HG02943 (cell line): ENCODE results near the gene ARFRP1.
"Not testable (repeated sequence)": the region's sequence is repeated elsewhere in the genome, so short reads cannot be mapped to it uniquely, and the experiment has no call there.

Source experiments
- ATAC-seq: cut with Tn5 transposase; IDR thresholded peaks from one replicate; pipeline ENCODE4 v1.9.1; 2021; ENCODE audit warnings: mild to moderate bottlenecking, low read depth, moderate library complexity; ENCODE audit not compliant: unreplicated experiment

Gene ARFRP1

DNA sequence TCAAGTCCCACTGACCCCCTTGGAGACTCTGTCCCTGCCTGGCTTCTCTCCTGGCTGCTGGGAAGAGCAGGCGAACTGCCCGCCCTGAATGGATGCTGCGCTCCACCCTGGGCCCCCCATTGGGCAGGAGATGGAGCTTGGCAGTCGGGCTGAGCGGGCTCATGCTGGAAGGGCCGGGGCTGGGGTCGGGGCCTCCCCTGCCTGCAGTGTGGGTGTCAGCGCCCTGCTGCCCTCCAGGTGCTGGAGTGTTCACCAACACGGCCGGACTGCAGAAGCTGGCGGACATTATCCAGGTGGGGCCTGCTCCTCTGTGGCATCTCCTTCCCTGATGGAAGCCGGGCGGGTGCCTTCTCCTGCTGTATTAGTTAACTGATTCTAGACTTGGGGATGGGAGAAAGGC lies 27.3 kb downstream of the ARFRP1 start:
- ATAC-seq, result no peak

DNA sequence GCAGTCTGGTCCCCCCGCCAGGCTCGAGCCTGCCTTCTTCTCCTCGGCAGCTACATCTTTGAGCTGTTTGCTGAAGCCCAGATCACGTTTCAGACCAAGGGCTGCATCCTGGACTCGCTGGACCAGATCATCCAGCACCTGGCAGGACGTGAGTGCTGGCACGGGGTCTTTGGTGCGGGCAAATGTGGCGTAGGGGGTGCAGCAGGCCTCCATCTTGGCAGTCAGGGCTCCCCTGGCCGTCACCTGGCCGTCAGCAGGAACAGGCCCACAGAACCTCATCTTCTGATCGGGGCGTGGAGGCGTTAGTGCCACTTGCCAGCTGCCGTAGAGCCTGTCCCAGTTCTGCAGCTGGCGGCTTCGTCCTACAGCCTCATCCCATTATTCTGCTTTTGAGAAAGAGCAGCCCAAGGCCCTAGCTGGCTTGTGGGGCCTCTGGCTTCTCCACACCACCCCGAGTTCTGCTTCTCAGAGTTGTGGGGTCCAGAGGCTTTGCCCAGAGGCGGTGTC lies 27.9 kb downstream of the ARFRP1 start:
- ATAC-seq, result no peak

DNA sequence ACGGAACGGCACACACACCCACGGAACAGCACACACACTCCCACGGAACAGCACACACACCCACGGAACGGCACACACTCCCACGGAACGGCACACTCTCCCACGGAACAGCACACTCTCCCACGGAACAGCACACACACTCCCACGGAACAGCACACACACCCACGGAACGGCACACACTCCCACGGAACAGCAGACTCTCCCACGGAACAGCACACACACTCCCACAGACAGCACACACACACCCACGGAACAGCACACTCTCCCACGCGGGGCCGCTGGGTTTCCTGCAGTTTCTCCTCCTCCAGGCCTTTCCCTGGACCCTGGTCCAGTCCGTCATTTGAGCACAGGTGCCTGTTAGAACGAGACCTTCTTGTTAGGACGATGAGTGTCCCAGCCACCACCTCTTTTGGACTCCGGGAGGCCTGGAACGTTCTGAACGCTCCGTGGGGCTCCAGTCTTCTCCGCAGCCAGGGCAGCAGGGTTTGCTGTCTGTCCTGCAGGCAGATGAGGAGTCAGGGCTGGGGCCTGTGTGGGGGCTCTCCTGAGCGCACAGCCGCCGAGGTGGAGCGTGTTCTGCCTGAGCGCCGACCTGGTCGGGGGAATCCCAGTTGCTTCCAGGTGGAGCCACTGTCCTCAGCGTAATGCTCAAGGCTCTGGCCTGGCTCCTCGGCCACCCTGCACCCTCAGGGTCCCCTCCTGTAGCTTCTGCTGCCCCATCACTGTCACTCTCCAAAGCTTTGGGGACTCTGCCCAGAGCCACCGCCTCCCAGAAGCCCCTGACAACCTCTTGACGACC lies 28.9 kb downstream of the ARFRP1 start:
- ATAC-seq, result no peak

DNA sequence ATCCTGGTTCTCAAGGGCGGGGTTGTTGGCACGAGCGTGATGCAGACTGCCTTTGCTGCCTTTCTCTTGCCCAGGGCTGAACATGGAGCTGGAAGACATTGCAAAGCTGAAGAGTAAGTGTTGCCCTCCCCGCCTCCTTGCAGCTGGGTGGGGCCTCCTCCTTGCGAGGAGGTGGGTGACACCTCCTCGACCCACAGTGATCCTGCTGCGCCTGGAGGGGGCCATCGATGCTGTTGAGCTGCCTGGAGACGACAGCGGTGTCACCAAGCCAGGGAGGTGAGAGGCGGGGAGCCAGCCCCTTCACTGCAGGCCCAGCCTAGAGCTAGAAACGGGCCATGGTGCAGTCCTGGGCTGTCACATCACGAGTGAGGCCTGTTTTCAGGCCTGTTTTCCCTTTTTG lies 29.7 kb downstream of the ARFRP1 start:
- no peak for ATAC-seq

DNA sequence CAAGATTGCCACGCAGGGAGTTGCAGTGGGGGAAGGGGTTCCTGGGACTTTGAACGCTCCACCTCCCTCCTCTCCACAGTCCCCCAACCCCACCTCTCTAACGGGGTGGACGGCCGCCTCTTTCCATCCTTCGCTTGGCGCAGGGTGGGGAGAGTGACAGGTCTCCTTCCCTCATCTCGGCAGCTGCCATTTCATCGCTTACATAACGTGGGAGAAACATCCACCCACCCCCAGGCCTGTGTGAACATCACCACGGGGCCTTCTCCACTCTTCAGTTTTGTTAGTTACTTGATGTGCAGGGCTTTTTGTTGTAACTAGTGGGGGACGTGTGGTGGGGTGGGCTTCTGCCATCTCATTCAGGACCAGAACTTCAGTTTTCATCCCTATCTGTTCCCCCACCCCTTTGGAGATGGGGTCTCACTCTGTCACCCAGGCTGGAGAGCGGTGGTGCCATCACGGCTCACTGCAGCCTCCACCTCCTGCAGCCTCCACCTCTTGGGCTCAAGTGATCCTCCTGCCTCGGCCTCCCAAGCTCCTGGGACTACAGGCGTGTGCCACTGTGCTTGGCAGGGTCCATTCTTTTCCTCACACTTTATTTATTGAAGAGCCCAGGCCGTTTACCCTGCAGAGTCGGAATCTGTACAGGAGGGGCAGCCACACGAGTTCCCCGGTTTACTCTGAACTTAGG lies 32.0 kb downstream of the ARFRP1 start:
- no peak for ATAC-seq

DNA sequence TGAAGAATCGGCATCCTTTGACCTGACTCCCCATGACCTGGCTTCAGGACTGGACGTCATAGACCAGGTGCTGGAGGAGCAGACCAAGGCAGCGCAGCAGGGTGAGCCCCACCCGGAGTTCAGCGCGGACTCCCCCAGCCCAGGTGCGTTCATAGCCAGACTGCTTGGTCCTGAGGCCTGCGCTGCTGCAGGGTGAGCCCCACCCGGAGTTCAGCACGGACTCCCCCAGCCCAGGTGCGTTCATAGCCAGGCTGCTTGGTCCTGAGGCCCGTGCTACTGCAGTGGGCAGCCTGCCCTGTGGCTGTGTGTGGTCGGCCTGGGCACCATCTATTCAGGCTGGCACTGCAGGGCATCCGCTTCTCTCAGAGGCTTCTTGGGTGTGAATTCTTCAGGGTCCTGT lies 33.8 kb downstream of the ARFRP1 start:
- ATAC-seq, result no peak

DNA sequence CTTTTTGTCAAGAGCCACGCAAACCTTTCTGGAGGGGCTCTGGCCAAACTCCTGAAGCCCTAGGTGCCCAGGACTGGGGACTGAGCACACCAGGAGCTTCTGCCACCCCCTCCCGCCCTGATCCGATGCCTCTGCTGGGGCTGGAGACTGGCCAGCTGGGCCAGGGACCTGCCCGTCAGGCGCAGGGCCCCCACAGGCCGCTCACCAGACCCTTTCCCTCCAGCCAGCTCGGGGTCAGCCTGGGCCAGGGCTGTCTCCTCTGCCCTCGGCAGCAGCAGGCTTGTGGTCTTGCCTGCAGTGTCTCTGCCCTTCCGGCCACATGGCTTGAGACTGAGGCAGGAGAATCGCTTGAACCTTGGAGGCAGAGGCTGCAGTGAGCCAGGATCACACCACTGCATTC lies 35.1 kb downstream of the ARFRP1 start:
- no peak for ATAC-seq

DNA sequence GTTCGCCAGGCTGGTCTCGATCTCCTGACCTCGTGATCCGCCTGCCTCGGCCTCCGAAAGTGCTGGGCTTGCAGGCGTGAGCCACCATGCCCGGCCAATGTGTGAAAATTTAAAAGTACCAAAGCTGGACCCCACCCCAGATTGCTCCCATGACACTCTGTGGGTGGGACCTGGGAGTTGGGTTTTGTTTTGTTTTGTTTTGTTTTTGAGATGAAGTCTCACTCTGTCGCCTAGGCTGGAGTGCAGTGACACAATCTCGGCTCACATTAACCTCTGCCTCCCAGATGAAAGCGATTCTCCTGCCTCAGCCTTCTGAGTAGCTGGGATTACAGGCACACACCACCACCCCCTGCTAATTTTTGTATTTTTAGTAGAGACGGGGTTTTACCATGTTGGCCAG lies 36.1 kb downstream of the ARFRP1 start:
- ATAC-seq, result not testable (repeated sequence)

DNA sequence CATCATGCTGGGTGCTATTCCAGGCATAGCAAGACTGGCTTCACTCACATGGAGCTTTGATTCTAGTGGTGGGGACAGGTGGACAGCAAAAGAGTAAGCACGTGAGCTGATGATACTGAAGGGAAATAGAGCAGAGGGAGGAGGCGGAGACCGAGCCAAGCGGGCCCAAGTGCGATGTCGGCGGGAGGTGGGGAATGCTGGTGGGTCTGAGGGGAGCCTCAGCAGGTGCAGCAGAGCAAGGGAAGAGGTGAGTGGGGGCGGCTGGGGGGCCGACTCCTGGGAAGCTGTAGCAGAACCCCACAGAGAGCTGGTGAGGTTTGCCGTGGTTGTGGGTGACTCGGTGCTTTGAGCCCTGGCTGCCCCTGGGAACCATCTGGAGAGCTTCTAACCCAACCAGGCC lies 39.4 kb downstream of the ARFRP1 start:
- ATAC-seq, result no peak

DNA sequence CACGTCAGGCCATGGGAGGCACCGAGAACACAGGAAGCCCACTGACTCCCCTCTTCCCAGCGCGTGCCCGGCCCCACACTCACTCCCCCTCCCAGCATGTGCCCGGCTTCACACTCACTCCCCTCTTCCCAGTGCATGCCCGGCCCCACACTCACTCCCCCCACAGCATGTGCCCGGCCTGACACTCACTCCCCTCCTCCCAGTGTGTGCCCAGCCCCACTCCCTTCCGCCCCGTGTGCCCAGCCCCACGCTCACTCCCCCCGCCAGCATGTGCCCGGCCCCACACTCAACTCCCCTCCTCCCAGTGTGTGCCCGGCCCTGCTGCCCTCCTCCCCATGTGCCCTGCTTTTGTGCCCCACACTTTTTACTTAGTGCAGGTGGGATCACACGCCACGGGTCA lies 39.9 kb downstream of the ARFRP1 start:
- ATAC-seq, result no peak

DNA sequence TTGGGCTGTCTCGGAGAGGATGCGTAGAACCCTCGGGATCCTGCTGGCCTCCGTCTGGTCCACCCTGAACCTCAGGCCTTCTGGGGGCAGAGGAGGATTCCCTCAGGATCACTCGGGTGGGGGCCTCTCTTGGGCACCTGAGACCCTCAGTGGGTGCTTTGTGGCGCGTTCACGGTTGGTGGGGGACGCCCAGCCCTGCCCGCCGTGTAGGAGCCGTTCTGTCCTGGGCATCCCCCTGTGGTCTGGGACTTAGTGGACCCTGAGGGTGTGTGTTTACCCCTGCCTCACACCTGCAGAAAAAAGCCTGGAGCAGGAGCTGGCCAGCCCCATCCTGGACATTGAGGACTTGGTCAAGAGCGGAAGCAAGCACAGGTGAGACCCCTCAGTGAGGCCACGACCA lies 42.1 kb downstream of the ARFRP1 start:
- no peak for ATAC-seq

DNA sequence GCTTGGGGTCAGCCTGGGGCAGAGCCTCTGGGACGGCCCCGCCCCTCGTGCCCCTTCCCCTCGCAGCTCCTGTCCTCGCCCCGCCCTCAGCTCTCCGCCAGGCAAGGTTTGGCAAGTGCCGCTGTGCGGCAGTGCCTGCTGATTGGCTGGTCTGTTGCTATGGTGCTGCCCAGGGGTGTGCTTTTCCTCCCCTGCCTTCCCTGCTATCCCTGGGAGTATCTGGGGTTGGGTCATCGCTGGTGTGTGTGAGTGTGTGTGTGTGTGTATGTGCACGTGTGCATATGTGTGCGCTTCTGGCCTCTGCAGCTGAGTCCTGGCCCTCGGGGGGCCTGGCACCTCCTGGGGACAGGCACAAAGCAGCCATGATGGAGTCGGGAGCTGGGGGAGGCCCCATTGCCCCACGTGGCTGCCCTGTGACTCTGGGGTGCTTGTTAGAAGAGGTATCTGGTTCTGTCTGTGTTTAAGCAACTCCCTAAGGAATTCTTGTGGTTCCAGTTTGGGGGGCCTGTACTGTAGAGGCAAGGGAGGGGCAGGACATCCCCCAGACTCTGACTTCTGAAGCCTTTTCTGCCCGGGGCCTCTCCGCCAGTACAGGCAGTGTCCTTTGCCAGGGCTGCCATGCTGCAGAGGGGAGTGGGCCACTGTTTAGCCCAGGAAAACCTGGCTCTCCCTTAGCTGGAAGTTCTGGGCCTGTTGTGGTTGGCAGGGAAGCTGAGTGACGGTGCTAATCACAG lies 42.7 kb downstream of the ARFRP1 start:
- ATAC-seq, result no peak

DNA sequence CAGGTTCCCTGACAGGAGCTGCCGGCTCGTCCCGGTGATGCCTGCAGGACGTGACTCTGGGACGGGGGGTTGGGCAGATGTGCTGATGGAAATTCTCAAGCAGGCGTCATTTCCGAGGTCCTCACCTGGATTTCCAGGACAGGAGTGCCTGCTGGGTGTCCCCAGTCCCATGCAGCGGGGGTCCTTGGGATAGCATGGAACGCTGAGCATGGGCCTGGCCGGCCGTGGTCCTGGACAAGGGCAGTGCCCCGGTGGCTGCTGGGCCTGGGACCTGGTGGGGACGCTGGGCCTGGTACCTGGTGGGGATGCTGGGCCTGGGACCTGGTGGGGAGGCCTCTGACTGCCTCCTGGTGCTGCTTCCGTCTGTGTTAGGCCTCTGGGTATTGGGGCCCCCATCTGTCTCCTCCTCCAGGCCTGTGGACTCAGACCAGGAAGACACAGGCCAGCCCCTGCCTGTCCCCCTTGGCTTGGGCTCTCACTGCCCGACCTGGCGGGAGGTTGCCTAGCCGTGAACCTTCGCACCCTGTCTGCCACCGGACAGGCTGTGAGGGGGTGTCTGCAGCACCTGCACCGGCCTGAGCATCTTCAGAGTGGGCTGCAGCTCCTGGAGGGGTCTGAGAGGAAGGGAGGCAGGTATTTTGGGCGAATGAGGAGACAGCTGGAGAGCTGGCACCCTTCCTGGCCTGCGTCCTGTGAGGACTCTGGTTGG lies 43.5 kb downstream of the ARFRP1 start:
- no peak for ATAC-seq

DNA sequence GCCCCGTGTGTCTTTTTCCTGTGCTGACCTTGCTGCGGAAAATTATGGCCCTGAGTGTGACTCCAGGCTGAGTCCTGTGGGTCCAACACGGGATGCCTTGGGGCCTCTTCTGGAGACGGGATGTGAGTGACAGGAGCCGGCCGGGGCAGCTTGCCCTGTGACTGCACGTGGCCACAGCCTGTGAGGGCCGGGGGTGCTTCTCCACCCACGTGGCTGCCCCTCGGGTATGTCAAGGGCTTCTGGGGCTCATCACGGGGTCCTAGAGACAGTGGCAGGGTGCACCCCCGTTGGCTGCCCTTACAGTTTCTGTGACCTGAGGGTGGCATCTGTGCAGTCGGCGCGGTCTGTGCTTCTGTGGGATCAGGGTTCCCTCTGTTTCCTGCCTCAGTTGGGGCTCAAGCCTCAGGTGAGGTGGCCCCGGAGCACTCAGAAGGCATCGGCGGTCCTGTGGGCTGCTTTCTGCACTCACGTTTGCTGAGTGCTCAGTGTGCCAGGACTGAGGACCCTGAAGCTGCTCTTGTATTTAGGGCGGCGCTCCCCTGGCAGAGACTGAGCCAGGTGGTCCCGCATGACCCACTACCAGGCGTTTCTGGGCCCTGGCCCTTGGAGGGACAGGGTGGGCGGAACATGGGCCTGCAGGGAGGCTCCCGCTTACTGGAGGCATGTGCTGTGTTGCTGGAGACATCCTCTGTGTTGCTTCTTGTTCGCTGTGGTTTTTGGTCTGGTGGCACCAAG lies 44.3 kb downstream of the ARFRP1 start:
- ATAC-seq, result no peak

DNA sequence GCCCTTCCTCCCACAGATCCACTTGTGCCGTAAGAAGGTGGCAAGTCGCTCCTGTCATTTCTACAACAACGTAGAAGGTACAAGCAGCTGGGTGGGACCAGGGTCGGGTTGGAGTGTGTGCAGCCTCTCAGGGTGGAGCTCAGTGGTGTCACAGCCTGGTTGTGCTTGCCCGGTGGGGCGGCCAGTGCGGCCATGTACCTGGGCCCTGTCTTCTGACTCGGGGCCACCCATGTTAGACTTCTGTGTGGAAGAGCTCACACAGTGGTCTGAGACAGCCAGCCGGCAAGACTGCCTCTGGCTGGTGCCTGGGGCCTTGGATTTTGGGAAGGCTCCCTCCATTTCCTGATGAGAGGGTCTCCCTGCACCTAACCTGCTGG lies 45.0 kb downstream of the ARFRP1 start:
- no peak for ATAC-seq

DNA sequence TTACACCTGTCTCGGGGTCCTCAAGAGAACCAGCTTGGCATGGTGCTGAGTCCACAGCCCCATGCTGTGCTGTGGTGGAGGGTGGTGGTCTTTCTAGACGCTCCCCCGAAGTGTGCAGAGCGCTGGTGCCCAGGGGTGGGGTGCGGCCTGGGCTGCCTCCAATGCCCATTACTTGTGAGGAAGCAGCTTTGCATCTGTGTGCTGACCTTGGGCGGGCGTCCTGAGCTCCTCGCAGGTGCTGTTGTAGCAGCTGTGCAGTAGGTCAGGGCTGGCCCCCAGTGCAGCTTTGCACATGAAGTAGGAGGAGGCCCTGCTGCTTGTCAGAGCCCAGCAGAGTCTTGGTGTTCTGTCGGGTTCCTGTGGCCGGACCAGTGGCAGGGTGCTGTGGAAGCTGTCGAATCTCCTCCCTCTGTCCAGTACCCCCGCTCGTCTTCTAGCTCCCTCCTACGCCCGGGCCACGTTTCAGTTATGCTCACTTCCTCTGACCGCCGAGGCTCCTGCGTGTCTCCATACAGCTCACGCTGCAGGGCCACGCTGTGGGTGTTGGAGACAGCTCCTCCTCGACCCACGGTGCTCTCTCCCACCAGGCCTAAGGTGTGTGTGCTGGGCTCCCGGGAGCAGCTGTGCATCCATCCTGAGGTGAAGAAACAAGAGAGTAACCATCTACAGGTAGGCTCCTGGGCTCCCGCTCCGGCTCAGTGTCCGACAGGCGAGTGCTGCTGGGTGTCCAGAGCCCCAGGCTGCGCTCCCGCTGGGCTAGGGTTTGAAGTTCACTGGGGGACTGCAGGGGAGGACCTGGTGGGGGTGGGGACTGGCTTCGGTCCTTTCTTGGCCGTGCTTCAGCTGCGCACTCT lies 45.6 kb downstream of the ARFRP1 start:
- no peak for ATAC-seq

DNA sequence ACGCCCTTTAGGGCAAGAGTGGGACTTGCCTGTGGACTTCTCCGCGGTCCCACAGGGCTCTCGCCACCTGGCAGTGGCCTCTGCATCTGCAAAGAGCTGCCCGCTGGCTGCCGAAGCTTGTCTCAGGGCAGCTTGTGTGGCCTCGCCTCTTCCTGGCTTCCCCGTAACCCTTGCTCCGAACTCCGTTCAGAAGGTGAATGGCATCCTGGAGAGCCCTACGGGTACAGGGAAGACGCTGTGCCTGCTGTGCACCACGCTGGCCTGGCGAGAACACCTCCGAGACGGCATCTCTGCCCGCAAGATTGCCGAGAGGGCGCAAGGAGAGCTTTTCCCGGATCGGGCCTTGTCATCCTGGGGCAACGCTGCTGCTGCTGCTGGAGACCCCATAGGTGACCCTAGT lies 46.7 kb downstream of the ARFRP1 start:
- no peak for ATAC-seq

DNA sequence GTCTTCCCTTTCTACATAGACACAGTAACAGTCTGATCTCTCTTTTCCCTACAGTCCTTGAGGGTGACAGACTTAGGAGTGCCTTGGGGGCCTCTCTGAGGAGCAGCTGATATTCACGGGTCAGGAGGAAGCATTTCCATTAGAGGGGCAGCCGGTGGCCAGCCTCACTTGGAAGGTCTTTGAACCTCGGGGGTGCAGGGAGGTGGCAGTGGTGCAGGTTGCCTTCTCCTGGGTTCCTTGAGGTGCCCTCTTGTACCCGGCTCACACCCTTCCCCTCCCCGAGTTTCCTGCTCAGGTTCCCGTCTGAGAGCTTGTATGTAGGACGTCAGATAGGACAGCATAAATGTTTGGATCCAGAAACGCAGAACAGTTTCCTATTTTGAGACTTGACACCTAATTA lies 47.2 kb downstream of the ARFRP1 start:
- no peak for ATAC-seq

DNA sequence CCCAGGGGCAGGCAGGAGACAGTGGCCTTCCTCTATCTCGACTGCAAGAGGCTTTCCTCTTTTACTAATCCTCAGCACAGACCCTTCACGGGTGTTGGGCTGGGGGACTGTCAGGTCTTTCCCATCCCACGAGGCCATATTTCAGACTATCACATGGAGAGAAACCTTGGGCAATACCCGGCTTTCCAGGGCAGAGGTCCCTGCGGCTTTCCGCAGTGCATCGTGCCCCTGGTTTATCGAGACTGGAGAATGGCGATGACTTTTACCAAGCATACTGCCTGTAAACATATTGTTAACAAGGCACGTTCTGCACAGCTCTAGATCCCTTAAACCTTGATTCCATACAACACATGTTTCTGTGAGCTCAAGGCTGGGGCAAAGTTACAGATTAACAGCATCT lies 47.6 kb downstream of the ARFRP1 start:
- not testable (repeated sequence) for ATAC-seq
